ENCODE data around the gene PHOSPHO1.

Gene PHOSPHO1

GRCh38 chr17:49242813-49243212 is 12.2 kb upstream of the PHOSPHO1 start:
- no peak for DNase-seq (ENCODE audit: low spot score)

GRCh38 chr17:49241692-49242397 is 11.3 kb upstream of the PHOSPHO1 start:
- no peak for DNase-seq (ENCODE audit: low spot score)

GRCh38 chr17:49241040-49241439 is 10.5 kb upstream of the PHOSPHO1 start:
- no peak for DNase-seq (ENCODE audit: low spot score)

- no peak for DNase-seq (ENCODE audit: low spot score)
Observed at GRCh38 chr17:49240619-49241018, 10.0 kb upstream of the PHOSPHO1 start.

GRCh38 chr17:49239963-49240362 is 9.4 kb upstream of the PHOSPHO1 start:
- no peak for DNase-seq (ENCODE audit: low spot score)

- no peak for DNase-seq (ENCODE audit: low spot score)
Observed at GRCh38 chr17:49235896-49236295, 5.3 kb upstream of the PHOSPHO1 start.

GRCh38 chr17:49234509-49235080 is 4.0 kb upstream of the PHOSPHO1 start:
- DNase-seq (ENCODE audit: low spot score): no peak

- DNase-seq (ENCODE audit: low spot score): no peak
Observed at GRCh38 chr17:49231563-49231894, 942 bp upstream of the PHOSPHO1 start.

- DNase-seq (ENCODE audit: low spot score): no peak
Observed at GRCh38 chr17:49229805-49230600, 584 bp downstream of the PHOSPHO1 start.

GRCh38 chr17:49229076-49229804 is 1.3 kb downstream of the PHOSPHO1 start:
- DNase-seq (ENCODE audit: low spot score): no peak

- peak; percentile 82 for DNase-seq (ENCODE audit: low spot score)
Observed at GRCh38 chr17:49227436-49228261, 2.9 kb downstream of the PHOSPHO1 start.

GRCh38 chr17:49226771-49227435 is 3.7 kb downstream of the PHOSPHO1 start:
- no peak for DNase-seq (ENCODE audit: low spot score)

- DNase-seq (ENCODE audit: low spot score): no peak
Observed at GRCh38 chr17:49225554-49226236, 4.9 kb downstream of the PHOSPHO1 start.

- no peak for DNase-seq (ENCODE audit: low spot score)
Observed at GRCh38 chr17:49224997-49225337, 5.6 kb downstream of the PHOSPHO1 start.

- no peak for DNase-seq (ENCODE audit: low spot score)
Observed at GRCh38 chr17:49224198-49224996, 6.2 kb downstream of the PHOSPHO1 start.

GRCh38 chr17:49223517-49224197 is 6.9 kb downstream of the PHOSPHO1 start:
- DNase-seq (ENCODE audit: low spot score): peak; percentile 47

- DNase-seq (ENCODE audit: low spot score): no peak
Observed at GRCh38 chr17:49223168-49223516, 7.4 kb downstream of the PHOSPHO1 start.

- no peak for DNase-seq (ENCODE audit: low spot score)
Observed at GRCh38 chr17:49219987-49220386, 10.6 kb downstream of the PHOSPHO1 start.
